Fibroblast of pulmonary artery (primary cell): ENCODE data around the gene ZNF317.

Source experiments
- DNase-seq: peaks from one replicate; pipeline ENCODE4 v3.0.0-alpha.2; 2010; ENCODE audit warnings: low read depth
- H3K4me3 ChIP-seq: replicated peaks from 2 replicates; pipeline ENCODE4 v1.5.1; 2011; ENCODE audit warnings: low read depth, mild to moderate bottlenecking, control low read depth, low read length, moderate library complexity
- CTCF ChIP-seq: IDR thresholded peaks from 2 replicates; pipeline ENCODE4 v1.5.1; 2011; ENCODE audit warnings: mild to moderate bottlenecking, control low read depth, low read length, inconsistent platforms; ENCODE audit errors: missing control alignments

ZNF317 gene

DNA sequence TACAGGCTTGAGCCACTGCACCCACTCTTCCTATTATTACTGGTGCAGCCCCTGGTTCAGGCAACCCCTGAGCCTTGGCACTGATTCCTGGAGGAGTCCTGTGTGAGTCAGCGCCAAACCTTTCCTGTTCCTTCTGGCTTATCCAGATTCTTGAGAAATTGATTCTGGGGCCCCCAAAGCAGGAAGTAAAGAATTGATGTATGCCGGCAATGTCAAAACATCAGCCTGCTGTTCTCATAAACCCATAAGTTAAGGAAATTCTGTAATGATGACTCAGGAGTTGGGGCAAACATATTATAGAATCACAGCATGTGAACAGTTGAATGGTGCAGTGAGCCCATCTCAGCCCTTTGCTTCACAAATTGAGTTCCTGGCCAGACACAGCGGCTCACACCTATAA, 12.0 kb upstream of the ZNF317 start:
- DNase-seq, result peak; percentile 88
- no peak for TF ChIP-seq CTCF
- no peak overlapping the region for H3K4me3 ChIP-seq

DNA sequence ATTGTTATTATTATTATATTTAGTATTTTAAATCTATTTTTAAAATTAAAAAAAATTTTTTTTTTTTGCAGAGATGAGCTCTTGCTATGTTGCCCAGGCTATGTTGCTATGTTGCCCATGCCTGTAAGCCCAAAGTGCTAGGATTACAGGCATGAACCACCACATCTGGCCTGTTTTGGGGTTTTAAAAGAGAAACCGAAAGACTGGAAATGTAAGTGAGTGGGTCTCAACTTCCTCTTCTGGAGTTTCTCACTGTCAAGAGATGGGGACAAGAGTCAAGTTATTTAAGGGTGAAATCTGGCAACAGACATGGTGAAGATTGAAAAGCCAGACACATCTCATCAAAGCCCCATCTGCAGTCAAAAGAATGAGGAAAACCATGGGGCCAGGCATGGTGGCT, 9.2 kb upstream of the ZNF317 start:
- no peak for DNase-seq
- H3K4me3 ChIP-seq, result no peak overlapping the region
- no peak for TF ChIP-seq CTCF

GRCh38 chr19:9132422-9132821, 7.8 kb upstream of the ZNF317 start:
- no peak for DNase-seq
- TF ChIP-seq CTCF, result no peak
- H3K4me3 ChIP-seq, result no peak overlapping the region

DNA sequence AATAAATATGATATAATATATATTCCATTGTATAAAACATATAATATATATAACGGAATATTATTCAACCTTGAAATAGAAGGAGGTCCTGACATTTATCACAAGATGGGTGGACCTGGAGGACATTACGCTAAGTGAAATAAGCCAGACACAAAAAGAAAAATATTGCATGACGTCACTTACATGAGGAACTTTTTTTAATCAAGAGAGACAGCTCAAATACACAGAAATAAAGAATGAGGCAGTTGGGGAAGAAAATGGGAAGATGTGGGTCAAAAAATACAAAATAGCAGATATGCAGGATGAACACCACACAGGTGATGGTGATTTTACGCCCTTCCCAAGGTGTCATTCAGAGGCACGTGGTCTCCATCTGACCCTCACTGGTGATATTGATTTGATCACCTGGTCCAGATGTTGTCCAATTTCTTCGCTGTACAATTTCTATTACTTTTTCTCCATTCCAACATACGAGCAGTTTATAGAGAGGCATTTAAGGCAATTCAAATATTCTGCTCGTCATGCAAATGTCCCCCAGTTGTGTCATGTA, 513 bp upstream of the ZNF317 start:
- TF ChIP-seq CTCF, result no peak
- peak overlapping the region; percentile 73 for H3K4me3 ChIP-seq
- no peak for DNase-seq

DNA sequence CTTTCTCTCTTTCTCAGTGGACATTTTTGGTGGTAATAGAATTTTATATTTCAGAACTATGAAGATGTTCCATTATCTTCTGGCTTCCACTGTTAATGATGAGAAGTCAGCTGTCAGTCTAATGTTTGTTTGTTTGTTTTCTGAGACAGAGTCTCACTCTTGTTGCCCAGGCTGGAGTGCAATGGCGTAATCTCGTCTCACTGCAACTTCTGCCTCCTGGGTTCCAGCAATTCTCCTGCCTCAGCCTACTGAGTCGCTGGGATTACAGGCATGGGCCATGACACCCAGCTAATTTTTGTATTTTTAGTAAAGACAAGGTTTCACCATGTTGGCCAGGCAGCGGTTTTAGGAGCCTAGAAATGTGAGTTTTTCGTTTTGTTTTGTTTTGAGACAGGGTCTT, 4.7 kb downstream of the ZNF317 start:
- no peak for TF ChIP-seq CTCF
- no peak overlapping the region for H3K4me3 ChIP-seq
- peak; percentile 26 for DNase-seq

DNA sequence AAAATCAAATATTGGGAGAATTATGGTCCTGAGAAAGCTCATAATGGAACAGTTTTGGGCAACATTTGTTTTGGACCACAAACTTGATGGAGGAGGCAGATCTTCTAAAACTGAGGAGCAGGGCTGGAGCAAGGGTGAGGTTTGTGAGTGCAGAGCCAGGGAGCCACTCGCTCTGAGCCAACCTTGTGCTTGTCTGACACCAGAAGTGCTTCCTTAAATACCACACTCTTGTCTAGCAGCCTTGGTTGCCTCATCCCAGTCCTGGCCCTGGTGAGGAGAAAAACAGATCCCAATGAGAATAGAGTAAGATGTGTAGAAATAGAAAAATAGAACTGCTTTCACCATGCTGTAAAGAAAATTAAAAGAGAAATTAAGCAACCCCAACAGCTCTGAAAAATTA, 6.7 kb downstream of the ZNF317 start:
- H3K4me3 ChIP-seq, result no peak overlapping the region
- TF ChIP-seq CTCF, result no peak
- no peak for DNase-seq

DNA sequence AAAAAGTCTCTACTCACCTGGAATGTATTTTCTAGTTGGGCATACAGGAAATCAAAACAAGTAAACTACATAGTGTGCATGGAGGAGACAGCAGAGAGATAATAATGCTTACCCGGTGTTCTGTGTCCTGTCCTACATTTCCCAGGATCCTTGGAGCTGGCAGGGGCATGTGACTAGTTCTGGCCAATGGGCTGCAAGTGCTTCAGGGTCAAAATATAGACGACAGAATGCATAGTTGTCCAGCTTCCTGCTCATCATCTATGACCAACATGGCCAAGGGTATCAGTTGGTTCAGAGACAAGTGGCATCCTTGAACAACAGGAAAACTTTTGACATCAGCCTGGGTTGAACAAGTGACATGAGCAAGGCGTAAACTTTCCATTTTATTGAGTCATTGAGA, 8.5 kb downstream of the ZNF317 start:
- DNase-seq, result no peak
- no peak for TF ChIP-seq CTCF
- H3K4me3 ChIP-seq, result no peak overlapping the region
